Left ventricle myocardium inferior (tissue), 1 donor: ENCODE results near the gene AUTS2. TPM values are rescaled to one million over a fixed set of nuclear protein-coding genes. Genes with fewer than 3 reads are reported as not detected.

ENCODE experiments used
- DNase-seq: peaks from one replicate; pipeline ENCODE4 v3.0.0-alpha.2; 2020
- H3K27ac ChIP-seq: fragments of 200-600 bp; replicated peaks from 2 replicates; pipeline ENCODE4 v1.8.0; 2021
- H3K27me3 ChIP-seq: fragments of 200-600 bp; 2 replicates; pipeline ENCODE4 v1.8.0; 2021; ENCODE audit warnings: low read depth
- H3K36me3 ChIP-seq: fragments of 200-600 bp; 2 replicates; pipeline ENCODE4 v1.8.0; 2021
- H3K4me1 ChIP-seq: fragments of 200-600 bp; 2 replicates; pipeline ENCODE4 v1.8.0; 2021
- H3K4me3 ChIP-seq: fragments of 200-600 bp; 2 replicates; pipeline ENCODE4 v1.8.0; 2021; ENCODE audit warnings: mild to moderate bottlenecking, moderate library complexity
- H3K9me3 ChIP-seq: fragments of 200-600 bp; replicated peaks from 2 replicates; pipeline ENCODE4 v1.8.0; 2021
- CTCF ChIP-seq: fragments of 200-600 bp; IDR thresholded peaks from 2 replicates; pipeline ENCODE4 v1.8.0; 2021; ENCODE audit warnings: antibody characterized with exemption, mild to moderate bottlenecking, borderline replicate concordance
- intact Hi-C: fragments of 100-400 bp; cut with micrococcal nuclease; formaldehyde crosslinking; loops from one replicate; pipeline ENCODE4 v1.11.0; 2022
- total RNA-seq: library from RNA; stranded (reverse); fragmentation: NEBNext Ultra II Directional; extraction: Animal tissue kit (Norgen Biotek cat#: 25700); gene quantifications from one replicate; pipeline ENCODE4 v1.2.1, GENCODE V29; 2021
- donor health status: DM: no; HTN: yes; CAD: no; lungs with severe emphysema.

The AUTS2 gene
- total RNA-seq, 1 donor from 2014 or later: 10.5 TPM

GRCh38 chr7:70579397-70580097 lies 981.3 kb downstream of the AUTS2 start:
- H3K9me3 ChIP-seq: no peaks in the 10 kb centered on the region
- H3K27me3 ChIP-seq: no peaks in the 10 kb centered on the region
- intact Hi-C loops: no loop called here
- H3K27ac ChIP-seq: no peak overlapping the region
- H3K4me3 ChIP-seq: no peak overlapping the region
- H3K4me1 ChIP-seq: no peaks in the 10 kb centered on the region
- no peaks in the 10 kb centered on the region for H3K36me3 ChIP-seq
- no peak for TF ChIP-seq CTCF
- DNase-seq: no peak

- TF ChIP-seq CTCF: no peak
- Histone ChIP-seq H3K9me3 (no peaks in the 10 kb centered on the region), H3K4me3 (no peak overlapping the region), H3K36me3 (no peaks in the 10 kb centered on the region), H3K4me1 (no peaks in the 10 kb centered on the region), H3K27ac (no peak overlapping the region), H3K27me3 (no peaks in the 10 kb centered on the region)
- no peak for DNase-seq
- intact Hi-C loops: no loop called here
Measured at GRCh38 chr7:70580161-70580560, 981.9 kb downstream of the AUTS2 start.

GRCh38 chr7:70582927-70583895 lies 984.9 kb downstream of the AUTS2 start:
- no peak for TF ChIP-seq CTCF
- Histone ChIP-seq H3K9me3 (no peaks in the 10 kb centered on the region), H3K4me3 (no peak overlapping the region), H3K27ac (no peak overlapping the region), H3K27me3 (no peaks in the 10 kb centered on the region), H3K36me3 (no peaks in the 10 kb centered on the region), H3K4me1 (no peaks in the 10 kb centered on the region)
- intact Hi-C loops: no loop called here
- no peak for DNase-seq

- H3K36me3 ChIP-seq: no peaks in the 10 kb centered on the region
- H3K9me3 ChIP-seq: no peaks in the 10 kb centered on the region
- H3K4me3 ChIP-seq: no peak overlapping the region
- intact Hi-C loops: no loop called here
- TF ChIP-seq CTCF: no peak
- no peaks in the 10 kb centered on the region for H3K4me1 ChIP-seq
- DNase-seq: no peak
- no peak overlapping the region for H3K27ac ChIP-seq
- H3K27me3 ChIP-seq: no peaks in the 10 kb centered on the region
Measured at GRCh38 chr7:70583965-70584883, 985.9 kb downstream of the AUTS2 start.

- no peak for TF ChIP-seq CTCF
- H3K4me3 ChIP-seq: no peak overlapping the region
- no peaks in the 10 kb centered on the region for H3K36me3 ChIP-seq
Measured at GRCh38 chr7:70585071-70585470, 986.8 kb downstream of the AUTS2 start.

More at GRCh38 chr7:70585071-70585470, 986.8 kb downstream of the AUTS2 start:
- no peaks in the 10 kb centered on the region for H3K27me3 ChIP-seq
- H3K9me3 ChIP-seq: no peaks in the 10 kb centered on the region
- H3K4me1 ChIP-seq: no peaks in the 10 kb centered on the region
- intact Hi-C loops: no loop called here
- H3K27ac ChIP-seq: no peak overlapping the region
- no peak for DNase-seq
